Effector memory CD4-positive, alpha-beta T cell (primary cell): Measurements from ENCODE around the gene PPP1R13L.

Source experiments
- DNase-seq, 3 donors: peaks; one replicate each; pipeline ENCODE4 v3.0.0-alpha.2; 2020
- H3K27ac ChIP-seq: 2 replicates; pipeline ENCODE4 v1.7.0; 2013; ENCODE audit warnings: mild to moderate bottlenecking, low read length, moderate library complexity; ENCODE audit not compliant: insufficient read depth, poor library complexity, severe bottlenecking
- H3K27me3 ChIP-seq: replicated peaks from 2 replicates; pipeline ENCODE4 v1.7.0; 2013; ENCODE audit warnings: mild to moderate bottlenecking, low read length; ENCODE audit not compliant: insufficient read depth, control insufficient read depth, poor library complexity, severe bottlenecking
- H3K36me3 ChIP-seq: 2 replicates; pipeline ENCODE4 v1.7.0; 2013; ENCODE audit warnings: mild to moderate bottlenecking, low read length, moderate library complexity; ENCODE audit not compliant: control insufficient read depth, insufficient read depth
- H3K4me1 ChIP-seq: 2 replicates; pipeline ENCODE4 v1.7.0; 2013; ENCODE audit warnings: low read length, mild to moderate bottlenecking; ENCODE audit not compliant: control insufficient read depth, insufficient read depth, poor library complexity, severe bottlenecking
- H3K4me3 ChIP-seq: 2 replicates; pipeline ENCODE4 v1.7.0; 2013; ENCODE audit warnings: low read length, low read depth, mild to moderate bottlenecking; ENCODE audit not compliant: insufficient read depth, poor library complexity, severe bottlenecking
- H3K9me3 ChIP-seq: 2 replicates; pipeline ENCODE4 v1.7.0; 2013; ENCODE audit warnings: mild to moderate bottlenecking, low read length, moderate library complexity; ENCODE audit not compliant: control insufficient read depth

The PPP1R13L gene

DNA sequence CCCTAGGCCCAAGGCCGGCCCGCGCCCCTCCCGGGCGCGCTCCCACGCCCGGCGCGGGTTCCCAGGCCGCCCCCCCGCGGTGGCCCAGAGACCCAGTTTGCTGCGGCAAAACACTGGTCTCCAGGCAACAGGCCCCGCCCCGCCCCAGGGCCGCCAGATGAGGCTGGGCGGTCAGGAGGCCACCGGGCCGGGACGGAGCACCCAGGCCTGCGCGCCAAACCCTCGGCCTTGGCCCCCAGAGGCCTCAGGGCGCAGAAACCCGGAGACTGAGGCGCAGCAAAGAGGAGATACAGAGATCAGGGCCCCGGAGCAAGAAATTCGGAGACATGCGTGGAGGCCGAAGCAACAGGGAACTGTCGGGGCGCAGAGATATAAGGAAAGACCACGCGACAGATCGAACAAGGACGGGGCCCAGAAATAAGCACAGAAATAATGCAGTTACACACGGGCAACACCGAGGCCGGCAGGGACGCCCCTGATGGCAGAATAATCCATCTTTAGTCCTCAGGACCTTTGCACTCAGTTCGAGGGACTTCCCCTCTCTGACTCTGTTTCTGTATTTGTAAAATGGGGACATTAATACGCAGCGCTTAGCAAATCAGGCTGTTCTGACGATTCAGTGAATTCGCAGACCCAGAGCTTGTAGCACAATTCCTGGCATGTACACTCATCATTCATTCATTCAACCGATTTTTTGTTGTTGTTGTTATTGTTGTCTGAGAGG, 39.6 kb upstream of the PPP1R13L start:
- H3K4me1 ChIP-seq: peaks cover 45% of the 10 kb centered on the region
- H3K36me3 ChIP-seq: no peaks in the 10 kb centered on the region
- DNase-seq: peak; percentile 71 to 81 (median 76)
- peak overlapping the region; percentile 89 for H3K27ac ChIP-seq
- H3K4me3 ChIP-seq: peak overlapping the region; percentile 45
- no peaks in the 10 kb centered on the region for H3K9me3 ChIP-seq
- no peaks in the 10 kb centered on the region for H3K27me3 ChIP-seq

- peak; percentile 52 to 65 (median 54) for DNase-seq
- Histone ChIP-seq H3K4me3 (peak overlapping the region; percentile 45), H3K27ac (peak overlapping the region; percentile 89), H3K4me1 (peaks cover 37% of the 10 kb centered on the region), H3K27me3 (no peaks in the 10 kb centered on the region), H3K36me3 (no peaks in the 10 kb centered on the region), H3K9me3 (no peaks in the 10 kb centered on the region)
These were observed 38.8 kb upstream of the PPP1R13L start for GRCh38 chr19:45443462-45444317.

GRCh38 chr19:45442778-45443461, 38.1 kb upstream of the PPP1R13L start:
- Histone ChIP-seq H3K36me3 (no peaks in the 10 kb centered on the region), H3K4me1 (peaks cover 33% of the 10 kb centered on the region), H3K9me3 (no peaks in the 10 kb centered on the region), H3K27ac (peak overlapping the region; percentile 89), H3K27me3 (no peaks in the 10 kb centered on the region), H3K4me3 (peak overlapping the region; percentile 45)
- DNase-seq: peak; percentile 30 to 38 (median 38)

GRCh38 chr19:45442408-45442777, 37.5 kb upstream of the PPP1R13L start:
- Histone ChIP-seq H3K27me3 (no peaks in the 10 kb centered on the region), H3K4me3 (no peak overlapping the region), H3K4me1 (peaks cover 33% of the 10 kb centered on the region), H3K36me3 (no peaks in the 10 kb centered on the region), H3K9me3 (no peaks in the 10 kb centered on the region), H3K27ac (peak overlapping the region; percentile 89)
- no peak for DNase-seq

DNA sequence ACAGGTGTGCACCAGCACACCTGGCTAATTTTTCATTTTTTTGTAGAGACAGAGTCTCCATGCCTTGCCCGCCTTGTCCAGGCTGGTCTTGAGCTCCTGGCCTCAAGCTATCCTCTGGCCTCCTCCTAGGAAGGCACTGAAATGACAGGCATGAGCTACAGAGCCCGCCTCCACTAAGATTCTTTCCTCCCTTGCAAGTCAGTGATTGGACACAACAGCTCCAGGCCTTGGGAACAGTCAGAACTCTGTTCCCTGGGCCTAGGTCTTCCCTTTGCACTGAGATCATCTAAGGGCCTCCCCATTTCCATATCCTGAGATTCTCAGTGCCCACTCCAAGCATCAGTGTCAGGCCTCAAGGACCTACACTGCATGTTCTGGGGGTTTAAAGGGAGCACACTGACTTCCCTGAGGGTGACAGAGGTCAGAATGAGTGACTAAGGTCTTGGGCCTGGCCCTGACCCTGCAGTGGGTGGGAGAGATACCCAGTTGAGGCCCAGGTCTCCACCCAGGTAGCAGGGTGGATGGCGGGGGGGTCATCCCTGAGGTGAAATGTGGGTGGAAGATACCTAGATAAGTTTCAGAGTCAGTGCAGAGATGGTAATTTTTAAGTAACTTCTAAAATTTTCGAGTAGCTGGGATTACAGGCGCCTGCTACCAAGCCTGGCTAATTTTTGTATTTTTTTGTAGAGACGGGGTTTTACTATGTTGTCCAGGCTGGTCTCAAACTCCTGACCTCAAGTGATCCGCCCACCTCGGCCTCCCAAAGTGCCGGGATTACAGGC, 36.2 kb upstream of the PPP1R13L start:
- H3K9me3 ChIP-seq: no peaks in the 10 kb centered on the region
- no peaks in the 10 kb centered on the region for H3K36me3 ChIP-seq
- H3K27me3 ChIP-seq: no peaks in the 10 kb centered on the region
- no peak overlapping the region for H3K4me3 ChIP-seq
- no peak overlapping the region for H3K27ac ChIP-seq
- DNase-seq: no peak
- peaks cover 31% of the 10 kb centered on the region for H3K4me1 ChIP-seq

- Histone ChIP-seq H3K27ac (peak overlapping the region; percentile 78), H3K4me3 (peak overlapping the region; percentile 70), H3K9me3 (no peaks in the 10 kb centered on the region), H3K27me3 (no peaks in the 10 kb centered on the region), H3K36me3 (no peaks in the 10 kb centered on the region), H3K4me1 (peaks cover 29% of the 10 kb centered on the region)
- DNase-seq: no peak
These were observed 35.4 kb upstream of the PPP1R13L start for GRCh38 chr19:45440259-45440638.

DNA sequence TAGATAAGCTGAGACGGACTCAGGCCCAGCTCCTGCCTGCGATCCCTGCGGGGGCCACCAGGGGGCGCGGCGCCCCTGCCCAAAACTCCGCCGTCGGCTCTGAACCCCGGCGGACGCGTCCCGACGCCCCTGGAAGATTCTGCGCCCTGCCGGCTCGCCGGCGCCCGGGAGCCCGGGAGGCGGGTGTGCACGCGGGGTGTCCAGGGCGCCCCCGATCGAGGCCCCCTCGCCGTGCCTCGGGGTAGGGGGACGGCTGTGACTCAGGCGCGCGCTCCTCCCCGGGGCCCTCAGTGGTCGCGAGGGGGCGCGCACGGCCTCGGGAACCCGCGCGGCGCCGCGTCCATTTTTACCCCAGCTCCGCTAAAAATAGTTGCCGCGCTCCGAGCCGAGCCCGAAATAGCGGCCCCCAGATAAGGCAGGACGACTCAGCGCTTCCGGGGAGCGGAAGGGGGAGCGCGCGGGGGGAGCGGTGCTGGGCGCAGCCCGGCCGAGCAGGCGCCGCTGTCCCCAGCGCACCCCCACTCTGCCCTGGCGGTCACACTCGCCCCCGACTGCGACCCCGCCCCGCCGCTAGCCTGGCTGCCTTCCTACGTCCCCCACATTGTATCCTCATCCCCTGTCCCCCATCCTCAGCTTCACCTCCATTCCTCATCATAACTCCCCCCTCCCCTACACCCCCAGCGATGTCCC, 34.8 kb upstream of the PPP1R13L start:
- Histone ChIP-seq H3K4me1 (peaks cover 29% of the 10 kb centered on the region), H3K4me3 (peak overlapping the region; percentile 70), H3K27me3 (no peaks in the 10 kb centered on the region), H3K36me3 (no peaks in the 10 kb centered on the region), H3K9me3 (no peaks in the 10 kb centered on the region), H3K27ac (peak overlapping the region; percentile 78)
- peak; percentile 75 to 79 (median 78) for DNase-seq

- no peak for DNase-seq
These were observed 34.3 kb upstream of the PPP1R13L start for GRCh38 chr19:45439190-45439568.

GRCh38 chr19:45437328-45437727, 32.5 kb upstream of the PPP1R13L start:
- Histone ChIP-seq H3K4me1 (peaks cover 8% of the 10 kb centered on the region), H3K27me3 (no peaks in the 10 kb centered on the region), H3K4me3 (no peak overlapping the region), H3K27ac (no peak overlapping the region), H3K9me3 (no peaks in the 10 kb centered on the region), H3K36me3 (no peaks in the 10 kb centered on the region)
- no peak for DNase-seq

More at GRCh38 chr19:45439190-45439568, 34.3 kb upstream of the PPP1R13L start:
- Histone ChIP-seq H3K9me3 (no peaks in the 10 kb centered on the region), H3K27me3 (no peaks in the 10 kb centered on the region), H3K4me1 (peaks cover 24% of the 10 kb centered on the region), H3K4me3 (peak overlapping the region; percentile 70), H3K36me3 (no peaks in the 10 kb centered on the region), H3K27ac (peak overlapping the region; percentile 78)
